PC-9 (cell line): ENCODE results near the gene IKZF1.

ENCODE experiments used
- EZH2 ChIP-seq: fragments of 200-600 bp; sonication (generic); IDR thresholded peaks from 2 replicates; pipeline ENCODE4 v1.8.0; 2017; ENCODE audit warnings: antibody characterized with exemption, low read depth
- TF ChIP-seq, protein P1 (sequence below): fragments of 200-600 bp; sonication (generic); conservative IDR thresholded peaks from 2 replicates; pipeline ENCODE4 v1.6.1; 2017; ENCODE audit warnings: mixed run types, antibody characterized with exemption, mild to moderate bottlenecking, moderate library complexity

DNA sequence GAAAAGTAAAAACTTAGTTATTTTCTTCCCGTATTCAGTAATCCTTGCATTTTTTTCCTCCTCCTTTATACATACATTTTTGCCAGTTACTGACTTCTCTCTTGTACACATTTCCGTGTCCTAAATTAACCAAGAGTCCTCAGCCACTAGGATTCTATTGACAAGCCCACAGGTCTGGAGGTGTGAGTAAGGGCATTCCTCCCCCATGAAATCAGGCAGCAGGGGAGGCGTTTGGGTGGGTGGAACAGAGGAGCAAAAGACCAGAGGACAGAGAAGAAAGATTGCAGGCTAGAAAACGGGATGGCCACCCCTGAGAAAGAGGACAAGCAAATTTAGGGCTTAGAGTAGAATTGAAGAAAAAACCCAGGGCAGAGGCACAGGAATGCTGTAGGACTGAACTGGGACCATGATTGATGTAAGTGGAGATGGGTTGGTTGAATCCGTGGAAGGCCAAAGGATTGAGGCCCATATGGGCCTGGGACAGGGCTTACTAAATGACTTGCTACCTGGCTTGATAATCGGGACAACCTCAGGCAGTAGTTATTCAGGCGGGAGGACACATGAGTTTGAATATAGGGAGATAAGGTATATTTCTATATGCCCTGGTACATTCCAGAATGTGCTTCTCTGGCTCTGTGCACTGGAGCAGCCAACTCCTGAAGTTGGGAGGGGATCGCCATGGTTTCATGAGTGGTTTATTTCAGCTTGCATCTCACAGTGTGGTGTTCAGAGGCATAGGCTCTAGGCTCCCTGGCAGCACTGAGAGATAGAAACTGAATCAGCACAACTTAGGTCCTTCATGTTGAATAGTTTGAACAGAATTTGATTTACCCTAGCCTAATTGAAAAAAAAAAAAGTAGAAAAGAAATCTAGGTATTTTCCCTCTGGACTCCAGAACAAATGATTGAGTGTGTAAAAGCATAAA, 28.0 kb downstream of the IKZF1 start:
- TF ChIP-seq, protein P1, sequence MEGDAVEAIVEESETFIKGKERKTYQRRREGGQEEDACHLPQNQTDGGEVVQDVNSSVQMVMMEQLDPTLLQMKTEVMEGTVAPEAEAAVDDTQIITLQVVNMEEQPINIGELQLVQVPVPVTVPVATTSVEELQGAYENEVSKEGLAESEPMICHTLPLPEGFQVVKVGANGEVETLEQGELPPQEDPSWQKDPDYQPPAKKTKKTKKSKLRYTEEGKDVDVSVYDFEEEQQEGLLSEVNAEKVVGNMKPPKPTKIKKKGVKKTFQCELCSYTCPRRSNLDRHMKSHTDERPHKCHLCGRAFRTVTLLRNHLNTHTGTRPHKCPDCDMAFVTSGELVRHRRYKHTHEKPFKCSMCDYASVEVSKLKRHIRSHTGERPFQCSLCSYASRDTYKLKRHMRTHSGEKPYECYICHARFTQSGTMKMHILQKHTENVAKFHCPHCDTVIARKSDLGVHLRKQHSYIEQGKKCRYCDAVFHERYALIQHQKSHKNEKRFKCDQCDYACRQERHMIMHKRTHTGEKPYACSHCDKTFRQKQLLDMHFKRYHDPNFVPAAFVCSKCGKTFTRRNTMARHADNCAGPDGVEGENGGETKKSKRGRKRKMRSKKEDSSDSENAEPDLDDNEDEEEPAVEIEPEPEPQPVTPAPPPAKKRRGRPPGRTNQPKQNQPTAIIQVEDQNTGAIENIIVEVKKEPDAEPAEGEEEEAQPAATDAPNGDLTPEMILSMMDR = no peak
- no peak for TF ChIP-seq EZH2
